Measurements from ENCODE around the gene TRHDE. TPM values are rescaled to one million over a fixed set of nuclear protein-coding genes. Genes with fewer than 3 reads are reported as not detected.
A peak's percentile ranks its signal among the peaks of the same experiment; 100 is the strongest.

Gene TRHDE, protein sequence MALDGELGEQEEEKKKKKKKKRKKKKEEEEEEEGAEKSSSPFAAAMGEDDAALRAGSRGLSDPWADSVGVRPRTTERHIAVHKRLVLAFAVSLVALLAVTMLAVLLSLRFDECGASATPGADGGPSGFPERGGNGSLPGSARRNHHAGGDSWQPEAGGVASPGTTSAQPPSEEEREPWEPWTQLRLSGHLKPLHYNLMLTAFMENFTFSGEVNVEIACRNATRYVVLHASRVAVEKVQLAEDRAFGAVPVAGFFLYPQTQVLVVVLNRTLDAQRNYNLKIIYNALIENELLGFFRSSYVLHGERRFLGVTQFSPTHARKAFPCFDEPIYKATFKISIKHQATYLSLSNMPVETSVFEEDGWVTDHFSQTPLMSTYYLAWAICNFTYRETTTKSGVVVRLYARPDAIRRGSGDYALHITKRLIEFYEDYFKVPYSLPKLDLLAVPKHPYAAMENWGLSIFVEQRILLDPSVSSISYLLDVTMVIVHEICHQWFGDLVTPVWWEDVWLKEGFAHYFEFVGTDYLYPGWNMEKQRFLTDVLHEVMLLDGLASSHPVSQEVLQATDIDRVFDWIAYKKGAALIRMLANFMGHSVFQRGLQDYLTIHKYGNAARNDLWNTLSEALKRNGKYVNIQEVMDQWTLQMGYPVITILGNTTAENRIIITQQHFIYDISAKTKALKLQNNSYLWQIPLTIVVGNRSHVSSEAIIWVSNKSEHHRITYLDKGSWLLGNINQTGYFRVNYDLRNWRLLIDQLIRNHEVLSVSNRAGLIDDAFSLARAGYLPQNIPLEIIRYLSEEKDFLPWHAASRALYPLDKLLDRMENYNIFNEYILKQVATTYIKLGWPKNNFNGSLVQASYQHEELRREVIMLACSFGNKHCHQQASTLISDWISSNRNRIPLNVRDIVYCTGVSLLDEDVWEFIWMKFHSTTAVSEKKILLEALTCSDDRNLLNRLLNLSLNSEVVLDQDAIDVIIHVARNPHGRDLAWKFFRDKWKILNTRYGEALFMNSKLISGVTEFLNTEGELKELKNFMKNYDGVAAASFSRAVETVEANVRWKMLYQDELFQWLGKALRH
- total RNA-seq: 25.9 and 26.9 TPM in 2 replicates

DNA sequence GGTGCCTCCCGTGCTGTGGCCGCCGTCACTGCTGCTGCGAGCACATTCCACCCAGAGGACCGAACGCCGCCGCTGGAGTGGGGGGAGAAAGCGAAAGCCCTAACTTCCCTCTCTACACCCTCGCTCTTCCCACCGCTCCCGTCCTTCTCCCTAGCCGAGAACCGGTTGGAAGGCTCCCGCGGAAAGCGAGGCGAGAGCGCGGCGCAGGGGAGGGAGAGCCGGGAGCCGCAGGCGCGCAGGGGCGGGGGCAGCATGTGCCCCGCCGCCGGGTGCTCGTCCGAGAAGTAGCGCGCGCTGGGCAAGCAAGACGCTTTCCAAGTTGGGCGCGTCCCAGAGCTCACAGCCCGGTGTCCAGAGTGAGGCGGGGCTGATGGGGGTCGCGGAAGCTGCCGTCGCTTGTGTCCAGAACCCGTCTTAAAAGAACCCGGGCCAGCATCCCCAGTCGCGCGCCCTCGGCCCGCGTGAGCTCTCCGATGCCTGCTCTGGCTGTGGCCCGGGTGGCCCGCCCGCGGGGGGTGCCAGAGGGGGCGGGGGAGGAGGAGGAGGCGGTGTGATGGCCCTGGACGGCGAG lies at the start of gene TRHDE:
Gene TRHDE (plus strand): TSS at position 280 of the 571 bp plus-strand sequence. CDS start 274 bp downstream, at position 554.
- no peak for DNase-seq (ENCODE audit: low read depth)
- H3K4me3 ChIP-seq (ENCODE audit: low read depth, low read length): peak within 1 kb of the TSS; percentile 90
- TF ChIP-seq, protein P1, sequence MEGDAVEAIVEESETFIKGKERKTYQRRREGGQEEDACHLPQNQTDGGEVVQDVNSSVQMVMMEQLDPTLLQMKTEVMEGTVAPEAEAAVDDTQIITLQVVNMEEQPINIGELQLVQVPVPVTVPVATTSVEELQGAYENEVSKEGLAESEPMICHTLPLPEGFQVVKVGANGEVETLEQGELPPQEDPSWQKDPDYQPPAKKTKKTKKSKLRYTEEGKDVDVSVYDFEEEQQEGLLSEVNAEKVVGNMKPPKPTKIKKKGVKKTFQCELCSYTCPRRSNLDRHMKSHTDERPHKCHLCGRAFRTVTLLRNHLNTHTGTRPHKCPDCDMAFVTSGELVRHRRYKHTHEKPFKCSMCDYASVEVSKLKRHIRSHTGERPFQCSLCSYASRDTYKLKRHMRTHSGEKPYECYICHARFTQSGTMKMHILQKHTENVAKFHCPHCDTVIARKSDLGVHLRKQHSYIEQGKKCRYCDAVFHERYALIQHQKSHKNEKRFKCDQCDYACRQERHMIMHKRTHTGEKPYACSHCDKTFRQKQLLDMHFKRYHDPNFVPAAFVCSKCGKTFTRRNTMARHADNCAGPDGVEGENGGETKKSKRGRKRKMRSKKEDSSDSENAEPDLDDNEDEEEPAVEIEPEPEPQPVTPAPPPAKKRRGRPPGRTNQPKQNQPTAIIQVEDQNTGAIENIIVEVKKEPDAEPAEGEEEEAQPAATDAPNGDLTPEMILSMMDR (conservative IDR thresholded peaks at IDR 0.05; ENCODE audit: low read depth, low read length): no peak

DNA sequence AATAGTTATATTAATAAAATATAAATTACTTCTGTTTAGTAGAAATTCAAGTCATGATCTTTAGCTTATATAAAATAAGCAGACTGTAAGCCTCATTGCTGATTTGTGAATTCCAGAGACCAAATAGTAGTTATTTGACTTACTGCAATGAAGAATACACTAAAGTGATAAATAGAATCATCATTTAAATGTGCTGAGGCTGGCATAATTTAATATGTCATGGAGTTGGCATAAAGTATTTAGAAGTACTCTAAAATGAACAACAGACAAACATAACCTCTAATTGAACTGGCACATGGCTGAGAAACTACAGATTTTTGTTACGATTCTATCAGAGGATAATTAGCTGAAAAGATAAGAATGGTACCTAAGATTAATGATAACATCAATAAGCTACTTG lies 45.7 kb upstream of the TRHDE start:
- DNase-seq (ENCODE audit: low read depth): no peak
- TF ChIP-seq, protein P1 (conservative IDR thresholded peaks at IDR 0.05; ENCODE audit: low read depth, low read length): no peak
- no peak overlapping the region for H3K4me3 ChIP-seq (ENCODE audit: low read depth, low read length)

DNA sequence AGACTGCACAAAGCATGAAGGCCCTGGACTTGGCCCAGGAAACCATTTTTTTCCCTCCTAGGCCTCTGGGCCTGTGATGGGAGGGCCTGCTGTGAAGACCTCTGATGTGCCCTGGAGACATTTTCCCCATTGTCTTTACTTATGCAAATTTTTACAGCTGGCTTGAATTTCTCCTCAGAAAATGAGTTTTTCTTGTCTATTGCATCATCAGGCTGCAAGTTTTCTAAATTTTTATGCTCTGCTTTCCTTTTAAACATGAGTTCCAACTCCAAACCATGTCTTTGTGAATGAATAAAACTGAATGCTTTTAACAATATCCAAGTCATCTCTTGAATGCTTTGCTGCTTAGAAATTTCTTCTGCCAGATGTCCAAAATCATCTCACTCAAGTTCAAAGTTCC lies 43.7 kb upstream of the TRHDE start:
- H3K4me3 ChIP-seq (ENCODE audit: low read depth, low read length): no peak overlapping the region
- TF ChIP-seq, protein P1 (conservative IDR thresholded peaks at IDR 0.05; ENCODE audit: low read depth, low read length): no peak
- no peak for DNase-seq (ENCODE audit: low read depth)

DNA sequence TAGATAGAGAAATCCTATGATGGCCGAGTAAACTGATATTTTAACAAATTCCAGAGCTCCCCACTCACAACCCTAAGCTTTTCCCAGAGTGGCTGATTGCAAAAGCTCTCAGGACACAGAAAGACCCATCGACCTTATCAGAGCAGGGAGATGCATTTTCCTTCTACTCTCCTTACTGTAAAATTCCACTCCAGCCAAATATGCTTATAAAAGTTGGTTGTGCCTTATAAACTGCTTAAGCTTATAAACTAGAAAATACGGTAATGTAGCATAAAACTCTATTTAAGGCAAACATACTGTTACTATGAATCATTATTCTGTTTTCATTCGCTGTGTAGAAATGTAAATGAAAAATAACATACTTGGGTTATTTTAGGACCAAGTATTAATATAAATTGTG lies 41.6 kb upstream of the TRHDE start:
- no peak for DNase-seq (ENCODE audit: low read depth)
- H3K4me3 ChIP-seq (ENCODE audit: low read depth, low read length): no peak overlapping the region
- TF ChIP-seq, protein P1 (conservative IDR thresholded peaks at IDR 0.05; ENCODE audit: low read depth, low read length): no peak

DNA sequence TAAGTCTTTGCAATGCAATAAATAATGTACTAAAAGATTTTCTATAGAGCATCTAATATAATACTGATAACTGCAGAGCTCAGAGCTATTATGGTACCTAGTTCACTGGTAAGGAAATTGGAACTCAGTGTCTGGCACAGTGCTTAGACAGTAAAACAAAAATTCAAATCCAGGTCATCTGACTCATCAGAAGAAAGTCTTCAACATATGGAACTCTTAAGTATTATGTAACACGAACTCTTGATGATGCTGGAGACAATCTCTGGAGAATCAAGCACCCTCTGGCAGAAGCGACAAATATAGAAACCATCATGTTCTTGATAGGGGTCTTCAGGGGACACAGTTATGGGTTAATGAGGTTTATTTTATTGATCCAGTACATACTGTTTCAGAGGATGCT lies 37.3 kb upstream of the TRHDE start:
- H3K4me3 ChIP-seq (ENCODE audit: low read depth, low read length): no peak overlapping the region
- TF ChIP-seq, protein P1 (conservative IDR thresholded peaks at IDR 0.05; ENCODE audit: low read depth, low read length): no peak
- no peak for DNase-seq (ENCODE audit: low read depth)

DNA sequence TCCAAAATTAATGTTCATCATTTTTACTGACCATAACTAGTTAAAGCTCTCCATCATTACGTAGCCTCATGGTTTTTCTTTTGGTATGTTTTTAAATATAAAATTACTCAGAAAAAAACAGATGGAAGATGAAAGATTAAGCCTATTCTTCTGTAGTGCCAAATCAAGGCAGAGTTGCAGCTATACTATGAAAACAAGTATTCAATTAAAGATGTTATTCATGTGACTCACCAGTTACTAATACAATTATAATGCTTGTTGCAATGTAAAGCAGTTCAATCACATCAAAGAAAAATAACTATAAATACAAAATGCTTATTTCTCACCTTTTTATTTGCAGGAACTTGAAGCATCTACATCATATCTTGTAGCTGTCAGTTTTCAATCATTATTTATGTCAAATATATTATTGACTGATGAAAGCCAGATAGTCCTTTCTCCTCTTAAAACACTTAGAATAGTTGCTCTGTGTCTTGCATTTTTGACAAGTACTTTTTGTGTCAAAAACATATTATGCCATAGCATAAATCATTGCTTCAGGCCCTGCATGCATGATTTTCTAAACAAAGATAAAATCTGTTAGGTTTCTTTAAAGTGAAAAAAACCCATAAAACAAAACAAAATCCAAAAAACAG lies 36.0 kb upstream of the TRHDE start:
- TF ChIP-seq, protein P1 (conservative IDR thresholded peaks at IDR 0.05; ENCODE audit: low read depth, low read length): no peak
- no peak overlapping the region for H3K4me3 ChIP-seq (ENCODE audit: low read depth, low read length)
- DNase-seq (ENCODE audit: low read depth): no peak
